ENCODE data around the gene FTO. TPM values are rescaled to one million over a fixed set of nuclear protein-coding genes. Genes with fewer than 3 reads are reported as not detected.

The FTO gene
- total RNA-seq, 1 experiment from 2014 or later, result 57.4 TPM

DNA sequence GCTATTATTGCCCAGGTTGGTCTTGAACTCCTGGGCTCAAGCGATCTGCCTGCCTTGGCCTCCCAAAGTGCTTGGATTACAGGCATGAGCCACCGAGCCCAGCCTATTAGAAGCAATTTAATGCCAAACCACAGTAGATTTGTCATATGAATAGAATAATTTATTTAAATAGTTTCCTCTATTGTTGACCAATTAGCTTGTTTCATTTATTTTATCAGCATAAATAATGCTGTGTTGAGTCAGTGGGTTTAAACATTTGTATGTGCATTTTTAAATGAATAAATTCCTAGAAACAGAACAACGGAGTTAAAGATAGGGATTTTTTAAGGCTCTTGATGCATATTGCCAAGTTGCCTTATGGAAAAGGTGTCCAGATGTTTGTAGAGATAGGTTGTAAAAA is 26.7 kb downstream of the FTO start (continued):
- TF ChIP-seq TP53 (CRISPR knock-in tag; IDR thresholded peaks at IDR 0.05), result no peak

DNA sequence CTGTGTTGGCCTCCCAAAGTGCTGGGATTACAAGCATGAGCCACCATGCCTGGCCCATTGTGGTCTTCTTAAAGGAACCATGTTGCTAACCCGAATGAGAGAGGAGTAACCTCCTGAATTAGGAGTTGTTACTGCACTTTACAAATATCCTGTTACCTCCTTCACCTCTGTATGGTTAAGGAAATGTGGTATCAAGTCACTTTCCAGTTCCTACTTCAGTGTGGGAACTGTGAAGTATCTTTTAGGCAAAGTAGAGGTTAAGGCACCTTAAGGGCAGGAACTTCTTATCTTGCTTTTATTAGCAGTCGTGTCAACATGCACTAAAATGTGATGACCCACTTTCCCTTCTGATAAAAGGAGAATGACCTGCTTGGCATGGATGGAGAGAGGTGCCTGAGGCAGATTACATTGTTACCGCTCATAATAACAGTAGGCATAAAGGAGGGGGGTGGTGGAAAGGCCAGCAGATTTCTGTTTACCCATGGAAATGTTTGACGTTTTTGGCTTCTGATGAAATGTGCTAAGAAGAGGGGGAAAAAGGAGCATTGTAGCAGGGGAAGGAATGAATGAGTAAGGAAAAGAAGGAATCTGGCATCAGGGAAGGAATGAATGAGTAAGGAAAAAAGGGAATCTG is 28.5 kb downstream of the FTO start:
- no peak overlapping the region for H3K27ac Mint-ChIP-seq
- ChIA-PET CTCF (no interaction called here), POLR2A (no interaction called here)
- peaks cover 5% of the 10 kb centered on the region; the same call in 1 of the 2 replicates for H3K4me1 Mint-ChIP-seq
- peaks cover 8% of the 10 kb centered on the region for H3K9me3 Mint-ChIP-seq
- TF ChIP-seq, protein P1, sequence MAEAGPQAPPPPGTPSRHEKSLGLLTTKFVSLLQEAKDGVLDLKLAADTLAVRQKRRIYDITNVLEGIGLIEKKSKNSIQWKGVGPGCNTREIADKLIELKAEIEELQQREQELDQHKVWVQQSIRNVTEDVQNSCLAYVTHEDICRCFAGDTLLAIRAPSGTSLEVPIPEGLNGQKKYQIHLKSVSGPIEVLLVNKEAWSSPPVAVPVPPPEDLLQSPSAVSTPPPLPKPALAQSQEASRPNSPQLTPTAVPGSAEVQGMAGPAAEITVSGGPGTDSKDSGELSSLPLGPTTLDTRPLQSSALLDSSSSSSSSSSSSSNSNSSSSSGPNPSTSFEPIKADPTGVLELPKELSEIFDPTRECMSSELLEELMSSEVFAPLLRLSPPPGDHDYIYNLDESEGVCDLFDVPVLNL (CRISPR knock-in tag; IDR thresholded peaks at IDR 0.05; ENCODE audit: borderline replicate concordance, low read depth), result no peak
- TF ChIP-seq SMAD4 (CRISPR knock-in tag; IDR thresholded peaks at IDR 0.05) (no peak), OVOL2 (CRISPR knock-in tag; IDR thresholded peaks at IDR 0.05; ENCODE audit: borderline replicate concordance) (no peak), JAZF1 (CRISPR knock-in tag; IDR thresholded peaks at IDR 0.05) (no peak)
- TF ChIP-seq, protein P2, sequence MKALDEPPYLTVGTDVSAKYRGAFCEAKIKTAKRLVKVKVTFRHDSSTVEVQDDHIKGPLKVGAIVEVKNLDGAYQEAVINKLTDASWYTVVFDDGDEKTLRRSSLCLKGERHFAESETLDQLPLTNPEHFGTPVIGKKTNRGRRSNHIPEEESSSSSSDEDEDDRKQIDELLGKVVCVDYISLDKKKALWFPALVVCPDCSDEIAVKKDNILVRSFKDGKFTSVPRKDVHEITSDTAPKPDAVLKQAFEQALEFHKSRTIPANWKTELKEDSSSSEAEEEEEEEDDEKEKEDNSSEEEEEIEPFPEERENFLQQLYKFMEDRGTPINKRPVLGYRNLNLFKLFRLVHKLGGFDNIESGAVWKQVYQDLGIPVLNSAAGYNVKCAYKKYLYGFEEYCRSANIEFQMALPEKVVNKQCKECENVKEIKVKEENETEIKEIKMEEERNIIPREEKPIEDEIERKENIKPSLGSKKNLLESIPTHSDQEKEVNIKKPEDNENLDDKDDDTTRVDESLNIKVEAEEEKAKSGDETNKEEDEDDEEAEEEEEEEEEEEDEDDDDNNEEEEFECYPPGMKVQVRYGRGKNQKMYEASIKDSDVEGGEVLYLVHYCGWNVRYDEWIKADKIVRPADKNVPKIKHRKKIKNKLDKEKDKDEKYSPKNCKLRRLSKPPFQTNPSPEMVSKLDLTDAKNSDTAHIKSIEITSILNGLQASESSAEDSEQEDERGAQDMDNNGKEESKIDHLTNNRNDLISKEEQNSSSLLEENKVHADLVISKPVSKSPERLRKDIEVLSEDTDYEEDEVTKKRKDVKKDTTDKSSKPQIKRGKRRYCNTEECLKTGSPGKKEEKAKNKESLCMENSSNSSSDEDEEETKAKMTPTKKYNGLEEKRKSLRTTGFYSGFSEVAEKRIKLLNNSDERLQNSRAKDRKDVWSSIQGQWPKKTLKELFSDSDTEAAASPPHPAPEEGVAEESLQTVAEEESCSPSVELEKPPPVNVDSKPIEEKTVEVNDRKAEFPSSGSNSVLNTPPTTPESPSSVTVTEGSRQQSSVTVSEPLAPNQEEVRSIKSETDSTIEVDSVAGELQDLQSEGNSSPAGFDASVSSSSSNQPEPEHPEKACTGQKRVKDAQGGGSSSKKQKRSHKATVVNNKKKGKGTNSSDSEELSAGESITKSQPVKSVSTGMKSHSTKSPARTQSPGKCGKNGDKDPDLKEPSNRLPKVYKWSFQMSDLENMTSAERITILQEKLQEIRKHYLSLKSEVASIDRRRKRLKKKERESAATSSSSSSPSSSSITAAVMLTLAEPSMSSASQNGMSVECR (CRISPR knock-in tag; IDR thresholded peaks at IDR 0.05; ENCODE audit: borderline replicate concordance), result no peak
- H3K4me3 Mint-ChIP-seq, result no peak overlapping the region
- H3K27me3 Mint-ChIP-seq (ENCODE audit: low read depth), result no peaks in the 10 kb centered on the region
- DNase-seq (ENCODE audit: low spot score) (no peak), ATAC-seq (no peak)
- no peaks in the 10 kb centered on the region for H3K36me3 Mint-ChIP-seq

DNA sequence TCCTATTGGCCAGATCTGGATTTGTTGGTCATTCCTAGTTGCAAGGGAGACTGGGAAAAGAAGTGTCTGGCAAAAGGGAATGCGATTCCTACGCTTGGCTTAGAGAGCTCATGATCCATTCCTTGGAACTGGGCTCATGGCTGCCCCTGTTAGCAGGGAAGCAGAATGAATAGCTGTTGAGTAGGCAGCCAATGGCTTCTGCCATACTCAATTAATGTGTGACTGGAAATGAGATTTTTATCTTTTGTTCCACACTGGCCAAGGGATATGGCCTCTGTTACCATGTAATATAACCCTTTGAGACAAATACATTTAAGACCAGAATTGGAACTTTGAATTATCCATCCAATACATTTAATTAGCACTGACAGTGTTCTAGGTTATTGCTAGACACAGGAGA is 31.0 kb downstream of the FTO start:
- Mint-ChIP-seq H3K9me3 (no peaks in the 10 kb centered on the region), H3K36me3 (no peaks in the 10 kb centered on the region), H3K27ac (no peak overlapping the region), H3K27me3 (ENCODE audit: low read depth) (no peaks in the 10 kb centered on the region), H3K4me1 (peaks cover 5% of the 10 kb centered on the region; the same call in 1 of the 2 replicates), H3K4me3 (no peak overlapping the region)
- DNase-seq (ENCODE audit: low spot score) (no peak), ATAC-seq (no peak)
- TF ChIP-seq NFE2L1 (CRISPR knock-in tag; IDR thresholded peaks at IDR 0.05) (no peak), ZNF317 (CRISPR knock-in tag; IDR thresholded peaks at IDR 0.05; ENCODE audit: borderline replicate concordance, low read depth) (no peak), ZNF138 (CRISPR knock-in tag; conservative IDR thresholded peaks at IDR 0.05) (no peak), IRF2 (CRISPR knock-in tag; IDR thresholded peaks at IDR 0.05; ENCODE audit: borderline replicate concordance, low read depth) (no peak)
- TF ChIP-seq, protein P3, sequence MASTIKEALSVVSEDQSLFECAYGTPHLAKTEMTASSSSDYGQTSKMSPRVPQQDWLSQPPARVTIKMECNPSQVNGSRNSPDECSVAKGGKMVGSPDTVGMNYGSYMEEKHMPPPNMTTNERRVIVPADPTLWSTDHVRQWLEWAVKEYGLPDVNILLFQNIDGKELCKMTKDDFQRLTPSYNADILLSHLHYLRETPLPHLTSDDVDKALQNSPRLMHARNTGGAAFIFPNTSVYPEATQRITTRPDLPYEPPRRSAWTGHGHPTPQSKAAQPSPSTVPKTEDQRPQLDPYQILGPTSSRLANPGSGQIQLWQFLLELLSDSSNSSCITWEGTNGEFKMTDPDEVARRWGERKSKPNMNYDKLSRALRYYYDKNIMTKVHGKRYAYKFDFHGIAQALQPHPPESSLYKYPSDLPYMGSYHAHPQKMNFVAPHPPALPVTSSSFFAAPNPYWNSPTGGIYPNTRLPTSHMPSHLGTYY (CRISPR knock-in tag; IDR thresholded peaks at IDR 0.05), result no peak
- ChIA-PET POLR2A (no interaction called here), CTCF (interaction anchor here (1.1 to 1.8 kb wide), 3 partner anchors 9 to 185 kb away, joined by 3 to 12 read pairs (median 4); no protein-coding TSS in a partner anchor)

DNA sequence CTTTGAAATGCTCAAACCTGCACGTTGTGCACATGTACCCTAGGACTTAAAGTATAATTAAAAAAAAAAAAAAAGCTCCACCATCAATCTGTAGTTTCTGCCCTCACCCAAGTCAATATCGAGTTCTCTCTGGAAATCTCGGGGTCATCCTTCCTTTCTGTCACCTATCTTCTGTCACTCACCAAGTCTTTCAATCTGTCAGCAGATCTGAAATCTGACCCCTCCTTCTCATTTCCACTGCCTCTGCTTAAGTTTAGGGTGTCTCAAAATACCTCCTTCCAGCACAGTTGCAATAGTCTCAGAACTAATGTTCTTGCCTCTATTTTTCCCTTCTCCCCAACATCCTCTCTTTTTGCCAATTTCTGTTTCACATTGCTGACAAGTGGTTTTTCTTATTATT is 32.3 kb downstream of the FTO start:
- TF ChIP-seq IRF2 (CRISPR knock-in tag; IDR thresholded peaks at IDR 0.05; ENCODE audit: borderline replicate concordance, low read depth) (no peak), ZNF671 (CRISPR knock-in tag; IDR thresholded peaks at IDR 0.05) (no peak)
- TF ChIP-seq, protein P4, sequence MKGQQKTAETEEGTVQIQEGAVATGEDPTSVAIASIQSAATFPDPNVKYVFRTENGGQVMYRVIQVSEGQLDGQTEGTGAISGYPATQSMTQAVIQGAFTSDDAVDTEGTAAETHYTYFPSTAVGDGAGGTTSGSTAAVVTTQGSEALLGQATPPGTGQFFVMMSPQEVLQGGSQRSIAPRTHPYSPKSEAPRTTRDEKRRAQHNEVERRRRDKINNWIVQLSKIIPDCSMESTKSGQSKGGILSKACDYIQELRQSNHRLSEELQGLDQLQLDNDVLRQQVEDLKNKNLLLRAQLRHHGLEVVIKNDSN (CRISPR knock-in tag; IDR thresholded peaks at IDR 0.05), result no peak
- DNase-seq (ENCODE audit: low spot score), result no peak
- Mint-ChIP-seq H3K9me3 (no peaks in the 10 kb centered on the region), H3K4me3 (no peak overlapping the region), H3K27ac (no peak overlapping the region), H3K27me3 (ENCODE audit: low read depth) (no peaks in the 10 kb centered on the region), H3K4me1 (peaks cover 5% of the 10 kb centered on the region; the same call in 1 of the 2 replicates), H3K36me3 (no peaks in the 10 kb centered on the region)
- ATAC-seq, result no peak
- POLR2A ChIA-PET, result no interaction called here
- CTCF ChIA-PET, result no interaction called here
